ENCODE results near the gene MUC20. TPM values are rescaled to one million over a fixed set of nuclear protein-coding genes. Genes with fewer than 3 reads are reported as not detected.

MUC20 gene
- total RNA-seq, 1 experiment from 2014 or later, result 0.17 TPM

GRCh38 chr3:195755391-195755790 lies 34.6 kb downstream of the MUC20 start:
- no peak for DNase-seq (ENCODE audit: low spot score)

GRCh38 chr3:195755791-195756676 lies 35.3 kb downstream of the MUC20 start:
- DNase-seq (ENCODE audit: low spot score), result no peak

DNA sequence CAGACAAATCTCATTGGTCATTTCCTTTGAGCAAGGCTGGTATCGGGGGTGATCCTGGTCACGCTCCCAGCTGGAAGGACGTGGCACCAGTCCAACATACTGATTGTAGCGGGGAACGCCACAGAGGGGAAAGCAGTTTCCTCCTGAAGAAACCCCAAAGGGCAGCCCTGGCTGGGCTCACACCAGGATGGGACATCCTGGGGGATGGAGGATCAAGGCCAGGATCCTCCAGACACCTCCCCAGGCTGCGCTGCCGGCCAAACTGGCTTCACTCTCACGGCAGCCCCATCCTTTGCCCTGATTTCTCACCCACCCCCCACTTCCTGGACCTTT lies 36.6 kb downstream of the MUC20 start:
- DNase-seq (ENCODE audit: low spot score), result no peak

DNA sequence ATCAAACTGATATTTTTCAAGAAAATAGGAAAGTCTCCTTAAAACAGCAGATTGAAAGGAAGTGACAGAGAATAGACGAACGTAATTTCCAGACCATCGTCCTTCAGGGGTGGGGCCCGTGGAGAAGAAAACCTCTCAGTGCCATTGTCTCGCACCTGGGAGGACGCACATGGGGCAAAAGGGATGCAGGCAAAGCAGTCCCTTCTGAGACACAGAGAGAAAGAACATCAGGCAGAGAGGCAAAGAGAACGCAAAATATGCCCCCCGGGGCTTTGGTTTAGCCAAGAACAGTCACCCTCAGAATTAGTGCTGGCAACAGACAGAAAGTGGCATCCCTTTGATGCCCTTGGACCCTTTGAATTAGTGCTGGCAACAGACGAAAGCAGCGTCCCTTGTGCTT lies 37.0 kb downstream of the MUC20 start:
- no peak for DNase-seq (ENCODE audit: low spot score)

- no peak for DNase-seq (ENCODE audit: low spot score)
Observed at GRCh38 chr3:195758721-195759353, 38.1 kb downstream of the MUC20 start.

DNA sequence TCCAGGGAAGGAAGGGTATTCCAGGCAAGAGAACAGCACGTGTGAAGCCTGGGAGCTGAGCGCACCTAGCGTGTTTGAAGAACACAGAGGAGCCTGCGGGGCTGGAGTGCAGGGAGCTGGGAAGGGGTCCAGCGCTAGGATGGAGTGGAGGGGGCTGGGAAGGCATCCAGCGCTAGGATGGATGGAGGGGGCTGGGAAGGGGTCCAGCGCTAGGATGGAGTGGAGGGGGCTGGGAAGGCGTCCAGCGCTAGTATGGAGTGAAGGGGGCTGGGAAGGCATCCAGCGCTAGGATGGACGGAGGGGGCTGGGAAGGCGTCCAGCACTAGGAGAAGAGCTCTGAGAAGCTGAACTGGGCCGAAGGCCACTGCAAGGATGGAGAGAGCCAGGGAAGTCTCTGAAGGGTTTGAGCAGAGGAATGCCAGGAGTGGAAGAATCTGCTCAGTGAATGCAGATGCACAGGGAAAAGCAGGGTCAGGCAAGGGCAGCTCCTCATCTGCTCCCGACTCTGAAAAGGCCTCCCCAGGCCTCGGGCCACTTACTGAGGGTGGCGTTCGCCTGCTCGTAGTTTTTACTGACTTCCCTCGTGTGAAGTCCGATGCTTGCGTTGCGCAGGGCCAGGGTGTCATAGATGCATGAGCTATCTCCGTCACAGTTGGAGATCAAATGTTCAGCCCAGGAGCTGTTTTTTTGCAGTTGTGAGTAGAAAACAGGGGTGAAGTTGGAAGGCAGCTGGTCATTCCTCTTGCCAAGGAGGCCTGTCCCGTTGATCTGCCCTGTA lies 39.8 kb downstream of the MUC20 start:
- DNase-seq (ENCODE audit: low spot score), result peak; percentile 54

DNA sequence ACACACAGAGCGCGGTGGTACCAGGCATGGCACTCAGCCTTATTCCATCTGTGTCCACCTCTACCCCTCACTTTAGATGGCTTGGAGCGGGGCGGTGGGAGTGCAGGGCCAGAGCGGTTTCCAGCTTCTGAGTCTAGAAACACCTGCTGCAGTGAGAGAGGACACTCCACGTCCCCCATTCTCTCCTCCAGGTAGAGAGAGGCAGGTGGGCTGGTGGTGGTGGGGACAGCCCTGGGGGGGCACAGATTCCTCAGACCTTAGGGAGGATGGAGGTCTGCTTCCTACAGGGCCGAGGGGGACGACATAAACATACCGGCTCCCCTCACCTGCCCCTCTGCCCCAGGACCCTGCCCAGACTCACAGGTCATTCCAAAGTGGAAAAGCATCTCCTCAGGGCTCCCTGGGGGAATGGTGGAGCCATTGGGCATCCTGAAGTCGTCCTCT lies 40.4 kb downstream of the MUC20 start:
- no peak for DNase-seq (ENCODE audit: low spot score)

GRCh38 chr3:195761567-195762248 lies 40.9 kb downstream of the MUC20 start:
- no peak for DNase-seq (ENCODE audit: low spot score)

GRCh38 chr3:195762249-195762585 lies 41.4 kb downstream of the MUC20 start:
- no peak for DNase-seq (ENCODE audit: low spot score)

DNA sequence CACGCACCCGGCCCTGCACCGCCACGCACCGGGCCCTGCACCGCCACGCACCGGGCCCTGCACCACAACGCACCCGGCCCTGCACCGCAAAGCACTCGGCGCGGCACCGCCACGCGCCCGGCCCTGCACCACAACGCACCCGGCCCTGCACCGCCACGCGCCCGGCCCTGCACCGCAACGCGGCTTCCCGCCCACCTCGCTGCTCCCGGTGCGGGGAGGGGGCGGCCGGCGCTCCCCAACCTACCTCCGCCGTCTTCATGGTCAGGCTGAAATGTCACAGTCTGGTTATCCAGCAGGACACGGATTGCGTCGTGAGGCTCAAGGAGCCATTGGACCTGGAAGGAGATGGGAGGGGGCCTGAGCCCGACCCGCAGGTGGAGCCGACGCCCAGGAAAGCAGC lies 41.8 kb downstream of the MUC20 start:
- DNase-seq (ENCODE audit: low spot score), result no peak

GRCh38 chr3:195763076-195763830 lies 42.5 kb downstream of the MUC20 start:
- DNase-seq (ENCODE audit: low spot score), result no peak

- DNase-seq (ENCODE audit: low spot score), result no peak
Observed at GRCh38 chr3:195763843-195764825, 43.4 kb downstream of the MUC20 start.

DNA sequence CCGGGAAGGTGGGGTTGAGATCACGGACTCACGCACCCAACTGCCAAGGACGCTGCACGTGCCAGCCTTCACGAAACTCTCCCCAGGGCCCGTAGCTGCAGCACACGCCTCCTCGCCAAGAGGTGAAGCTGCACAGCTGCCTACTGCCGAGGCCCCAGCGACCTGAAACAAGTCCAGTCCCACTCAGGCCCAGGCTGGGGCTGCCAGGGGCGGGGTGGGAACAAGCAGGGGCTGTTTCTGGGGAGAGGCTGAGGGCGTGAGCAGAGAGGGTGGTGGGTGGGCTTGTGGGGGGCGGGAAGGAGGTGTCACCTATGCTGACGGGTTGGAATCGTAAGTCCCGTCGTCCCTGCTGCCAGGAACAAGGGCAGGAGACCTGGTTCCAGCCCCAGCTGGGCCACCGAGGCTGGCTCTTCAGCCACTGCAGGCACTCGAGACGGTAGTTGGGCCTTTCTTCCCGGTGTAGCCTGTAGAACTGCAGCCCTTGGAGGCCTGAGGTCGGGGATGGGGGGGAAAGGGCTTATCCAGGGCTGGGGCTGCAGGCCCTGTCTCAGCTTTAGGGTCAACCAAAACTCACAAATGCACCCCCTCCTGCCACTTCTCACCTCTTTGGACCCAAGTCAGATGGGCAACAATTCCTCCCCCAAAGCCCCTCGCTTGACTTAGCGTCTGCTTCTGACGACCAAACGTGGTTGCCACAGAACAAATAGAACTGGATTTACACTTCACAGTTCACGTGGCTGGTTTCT lies 44.4 kb downstream of the MUC20 start:
- DNase-seq (ENCODE audit: low spot score), result no peak

GRCh38 chr3:195766671-195767070 lies 45.9 kb downstream of the MUC20 start:
- no peak for DNase-seq (ENCODE audit: low spot score)

GRCh38 chr3:195767792-195768191 lies 47.0 kb downstream of the MUC20 start:
- DNase-seq (ENCODE audit: low spot score), result no peak

DNA sequence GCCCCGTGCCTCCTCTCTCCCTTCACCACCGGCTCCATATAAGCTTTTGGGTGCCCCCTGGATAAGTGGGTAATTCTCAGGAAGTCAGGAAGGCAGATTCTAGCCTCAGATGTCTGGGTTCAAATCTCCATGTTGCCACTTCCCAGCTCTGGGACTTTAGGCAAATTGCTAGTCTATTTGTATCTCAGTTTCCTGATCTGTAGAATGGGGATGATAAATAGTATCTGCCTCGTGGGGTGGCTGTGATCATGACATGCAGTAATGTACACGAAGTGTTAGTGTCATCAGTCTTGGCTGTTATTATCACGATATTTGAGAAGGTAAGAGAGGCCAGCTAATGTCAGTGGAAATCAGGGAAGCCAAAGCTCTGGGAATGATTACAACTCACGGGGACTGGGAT lies 47.6 kb downstream of the MUC20 start:
- DNase-seq (ENCODE audit: low spot score), result no peak

GRCh38 chr3:195768831-195769303 lies 48.1 kb downstream of the MUC20 start:
- DNase-seq (ENCODE audit: low spot score), result no peak

GRCh38 chr3:195769551-195769950 lies 48.8 kb downstream of the MUC20 start:
- no peak for DNase-seq (ENCODE audit: low spot score)
